HG02840 (cell line): ENCODE data around the gene TMEM151B.
"Not testable (repeated sequence)": the region's sequence is repeated elsewhere in the genome, so short reads cannot be mapped to it uniquely, and the experiment has no call there.

Source experiments
- ATAC-seq: cut with Tn5 transposase; IDR thresholded peaks from one replicate; pipeline ENCODE4 v1.9.1; 2021; ENCODE audit warnings: mild to moderate bottlenecking, moderate library complexity, moderate number of reproducible peaks; ENCODE audit not compliant: unreplicated experiment, low FRiP score

Gene TMEM151B

GRCh38 chr6:44327096-44327495 is 56.8 kb downstream of the TMEM151B start:
- ATAC-seq: no peak

DNA sequence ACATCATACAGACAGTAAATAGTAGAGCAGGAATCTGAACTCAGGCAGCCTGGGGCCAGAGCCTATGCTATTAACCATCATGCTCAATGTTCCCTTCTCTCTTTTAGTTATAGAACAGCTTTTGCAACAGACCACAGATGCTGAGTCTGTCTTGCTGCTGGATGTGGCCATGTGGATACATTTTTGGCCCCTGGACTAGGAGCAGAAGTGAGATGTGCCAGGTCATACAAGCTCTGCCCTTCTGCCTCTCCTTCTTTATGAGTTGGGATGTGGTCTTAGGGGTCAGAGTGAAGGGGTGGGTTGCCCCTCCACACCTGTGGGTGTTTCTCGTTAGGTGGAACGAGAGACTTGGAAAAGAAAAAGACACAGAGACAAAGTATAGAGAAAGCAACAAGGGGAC is 57.5 kb downstream of the TMEM151B start:
- ATAC-seq: no peak

DNA sequence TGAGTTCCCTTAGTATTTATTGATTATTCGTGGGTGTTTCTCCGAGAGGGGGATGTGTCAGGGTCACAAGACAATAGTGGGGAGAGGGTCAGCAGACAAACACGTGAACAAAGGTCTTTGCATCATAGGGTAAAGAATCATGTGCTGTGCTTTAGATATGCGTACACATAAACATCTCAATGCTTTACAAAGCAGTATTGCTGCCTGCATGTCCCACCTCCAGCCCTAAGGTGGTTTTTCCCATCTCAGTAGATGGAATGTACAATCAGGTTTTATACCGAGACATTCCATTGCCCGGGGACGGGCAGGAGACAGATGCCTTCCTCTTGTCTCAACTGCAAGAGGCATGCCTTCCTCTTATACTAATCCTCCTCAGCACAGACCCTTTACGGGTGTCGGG is 58.0 kb downstream of the TMEM151B start:
- not testable (repeated sequence) for ATAC-seq

DNA sequence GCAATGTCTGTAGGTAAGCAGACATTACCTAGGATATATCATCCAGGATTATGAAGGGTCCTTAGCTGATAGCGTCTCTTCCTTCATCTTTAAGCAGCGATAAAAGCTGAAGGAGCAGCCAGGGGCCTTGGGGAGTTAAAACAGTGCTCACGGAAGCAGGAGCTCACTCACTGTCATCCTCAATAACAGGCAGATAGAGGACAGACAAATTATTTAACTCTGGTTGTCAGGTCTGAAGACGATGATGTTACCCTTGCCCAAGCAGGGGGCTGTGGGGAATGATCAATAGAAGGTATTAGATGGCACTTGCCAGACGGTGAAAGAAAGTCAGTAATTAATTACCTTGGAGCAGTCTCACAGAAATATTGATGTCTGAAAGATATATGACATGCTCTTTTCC is 59.6 kb downstream of the TMEM151B start:
- ATAC-seq: no peak

GRCh38 chr6:44332585-44332984 is 62.3 kb downstream of the TMEM151B start:
- no peak for ATAC-seq

- ATAC-seq: no peak
Observed at GRCh38 chr6:44333273-44333919, 63.1 kb downstream of the TMEM151B start.

DNA sequence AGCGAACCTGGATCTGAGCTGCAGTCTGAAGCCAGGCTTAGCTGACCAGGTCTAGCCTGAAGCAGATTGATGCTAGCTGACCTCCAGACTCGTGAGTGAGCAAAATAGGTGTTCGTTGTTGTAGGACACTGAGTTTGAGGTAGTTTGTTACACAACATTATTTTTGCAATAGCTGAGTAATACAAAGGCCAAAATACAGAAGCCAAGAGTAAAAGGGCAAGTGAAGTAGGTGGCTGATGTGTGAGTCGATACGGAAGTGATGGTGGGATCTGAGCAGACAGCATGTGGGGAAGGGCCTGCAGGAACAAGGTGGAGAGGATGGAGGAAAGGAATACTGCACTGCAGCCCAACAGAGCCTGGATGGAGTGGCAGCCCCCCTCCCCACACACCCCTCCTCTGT is 63.7 kb downstream of the TMEM151B start:
- no peak for ATAC-seq

- ATAC-seq: no peak
Observed at GRCh38 chr6:44335631-44336030, 65.4 kb downstream of the TMEM151B start.

DNA sequence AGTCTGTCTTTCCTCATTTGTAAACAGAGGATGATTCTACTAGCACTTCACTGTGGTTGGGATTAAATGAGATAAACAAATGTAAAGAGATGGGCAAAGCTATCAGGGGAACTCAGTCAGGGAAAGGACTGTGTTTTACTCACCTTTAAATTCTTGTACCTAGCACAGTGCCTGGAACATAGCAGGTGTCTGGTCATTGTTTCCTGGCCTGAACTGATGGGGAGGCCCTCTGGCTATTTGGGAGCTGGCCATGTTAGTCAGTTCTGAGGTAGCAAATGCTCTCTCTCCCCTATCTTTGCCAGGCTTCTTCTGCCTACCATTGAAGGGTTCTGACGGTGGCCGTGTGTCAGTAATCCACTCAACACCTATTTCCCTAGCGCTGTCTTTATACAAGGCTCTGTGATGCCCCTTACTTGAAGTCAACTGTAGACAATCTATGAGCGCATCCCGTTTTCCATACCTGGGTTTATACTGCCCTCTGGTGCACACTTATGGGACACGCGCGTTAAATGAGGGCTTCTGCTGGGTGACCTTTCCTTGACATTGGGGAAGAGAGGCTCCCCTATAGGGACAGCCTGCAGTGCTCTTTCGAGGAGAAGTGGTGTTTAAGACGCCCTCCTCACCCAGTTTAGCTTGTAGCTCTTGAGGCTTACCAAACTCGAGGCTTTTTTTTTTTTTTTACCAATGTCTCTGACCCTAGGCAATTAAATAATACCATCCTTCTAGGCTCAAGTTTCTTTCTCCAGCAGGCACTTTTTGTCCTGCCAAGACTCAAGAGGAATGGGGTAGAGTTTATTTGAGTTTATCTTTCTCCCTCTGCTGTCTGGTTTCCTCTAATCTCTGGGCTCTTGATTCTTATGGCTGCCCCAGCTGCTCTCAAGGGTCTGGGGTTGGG is 68.2 kb downstream of the TMEM151B start:
- no peak for ATAC-seq

DNA sequence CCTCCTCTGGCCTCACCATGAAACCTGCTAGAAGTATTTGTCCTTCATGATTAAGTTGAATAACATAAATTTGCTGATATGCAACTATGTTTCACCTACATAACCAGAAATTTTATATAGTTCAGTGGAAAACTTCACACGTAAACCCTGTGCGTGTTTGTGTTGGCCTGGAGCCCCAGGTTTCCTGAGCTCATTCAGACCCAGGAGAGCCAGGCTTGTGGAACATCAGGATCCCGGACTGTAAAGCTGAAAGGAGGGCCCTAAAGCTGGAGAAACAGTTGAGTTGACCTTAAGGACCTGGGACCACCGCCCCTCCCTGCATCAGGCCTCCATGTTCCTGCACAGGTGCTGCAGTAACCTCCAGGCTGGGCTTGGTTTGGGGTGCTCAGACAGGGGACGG is 69.1 kb downstream of the TMEM151B start:
- ATAC-seq: no peak

DNA sequence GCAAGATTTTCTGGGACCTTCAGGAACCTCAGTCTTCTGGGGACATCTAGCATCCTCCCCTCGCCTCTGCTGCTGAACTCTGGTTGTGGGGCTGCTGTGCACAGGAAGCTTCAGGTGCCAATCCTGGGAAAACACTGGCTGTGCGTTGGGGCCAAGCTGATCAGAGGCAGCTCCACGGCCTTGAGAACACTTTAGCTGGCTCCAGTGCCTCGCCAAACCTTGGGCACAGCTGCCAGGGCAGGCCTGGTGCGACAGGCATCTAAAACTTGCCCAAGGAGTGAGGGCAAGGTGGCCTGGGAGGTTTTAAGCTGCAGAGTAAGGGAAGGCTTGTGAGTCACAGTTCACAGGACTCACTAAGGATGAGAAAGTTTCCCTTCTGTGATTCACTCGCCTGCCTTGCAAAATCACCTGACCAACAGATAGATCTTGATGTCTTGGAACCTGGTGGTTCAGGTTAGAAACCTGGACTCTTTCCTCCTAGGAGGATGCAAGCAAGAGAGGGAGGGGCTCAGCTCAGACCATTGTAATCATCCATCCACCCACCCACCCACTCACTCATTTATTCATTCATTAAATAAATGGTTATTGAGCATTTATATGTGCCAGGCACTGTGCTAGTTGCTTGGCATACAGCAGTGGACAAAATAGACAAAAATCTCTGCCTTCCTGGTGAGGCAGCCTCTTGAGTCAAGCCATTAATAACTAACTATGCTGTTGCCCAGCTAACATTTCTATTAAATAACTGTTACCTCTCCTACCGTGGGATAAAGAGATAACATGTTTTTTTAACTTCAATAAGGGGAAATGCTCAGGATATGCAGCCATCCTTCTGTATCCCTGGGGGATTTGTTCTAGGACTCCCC is 69.7 kb downstream of the TMEM151B start:
- no peak for ATAC-seq

DNA sequence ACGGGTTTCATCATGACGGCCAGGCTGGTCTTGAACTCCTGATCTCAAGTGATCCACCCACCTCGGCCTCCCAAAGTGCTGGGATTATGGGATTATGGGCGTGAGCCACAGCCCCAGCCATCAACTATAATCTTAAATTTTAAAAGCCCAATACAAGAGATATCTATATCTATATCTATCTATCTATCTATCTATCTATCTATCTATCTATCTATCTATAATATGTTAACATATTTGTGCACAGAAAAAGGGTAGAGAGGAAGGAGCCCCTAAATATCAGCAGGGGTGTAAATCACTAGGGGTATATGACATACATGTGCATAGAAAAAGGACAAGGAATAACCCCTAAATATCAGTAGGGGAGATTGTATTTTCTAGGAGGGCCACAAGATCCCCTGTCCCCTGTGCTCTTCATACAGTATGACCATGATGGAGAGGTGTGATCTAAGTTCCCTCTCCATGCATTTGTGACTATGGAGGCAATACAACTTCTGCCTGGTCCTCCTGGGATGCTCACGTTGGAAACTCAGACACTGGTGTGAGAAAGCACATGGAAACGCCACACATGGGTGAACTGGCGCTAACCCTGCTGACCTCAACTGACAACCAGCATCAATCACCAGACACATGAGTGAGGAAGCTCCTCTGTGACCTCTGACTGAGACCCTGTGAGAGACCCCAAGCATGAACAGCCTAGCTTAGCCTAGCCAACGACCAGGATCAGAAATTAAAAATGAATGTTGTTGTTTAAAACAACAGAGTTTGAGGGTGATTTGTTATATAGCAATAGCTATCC is 71.0 kb downstream of the TMEM151B start:
- ATAC-seq: no peak

DNA sequence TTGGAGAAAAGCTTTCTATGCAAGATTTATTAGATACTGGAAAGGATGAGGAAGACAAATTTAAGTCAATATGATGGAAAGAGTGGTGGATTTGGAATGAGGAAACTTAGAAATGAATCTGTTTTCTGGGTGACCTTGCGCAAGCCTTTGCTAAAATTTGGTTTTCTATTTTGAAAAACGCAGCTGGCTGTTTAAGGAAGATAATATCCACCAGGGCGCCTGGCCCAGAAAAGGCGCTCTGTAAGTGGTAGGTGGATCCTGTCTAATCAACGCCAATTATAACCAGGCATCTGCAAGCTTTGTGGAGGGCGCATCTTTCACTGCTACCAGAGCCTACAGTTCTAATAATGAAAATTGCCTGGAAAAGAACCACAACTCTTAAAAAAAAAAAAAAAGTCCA is 71.8 kb downstream of the TMEM151B start:
- no peak for ATAC-seq

DNA sequence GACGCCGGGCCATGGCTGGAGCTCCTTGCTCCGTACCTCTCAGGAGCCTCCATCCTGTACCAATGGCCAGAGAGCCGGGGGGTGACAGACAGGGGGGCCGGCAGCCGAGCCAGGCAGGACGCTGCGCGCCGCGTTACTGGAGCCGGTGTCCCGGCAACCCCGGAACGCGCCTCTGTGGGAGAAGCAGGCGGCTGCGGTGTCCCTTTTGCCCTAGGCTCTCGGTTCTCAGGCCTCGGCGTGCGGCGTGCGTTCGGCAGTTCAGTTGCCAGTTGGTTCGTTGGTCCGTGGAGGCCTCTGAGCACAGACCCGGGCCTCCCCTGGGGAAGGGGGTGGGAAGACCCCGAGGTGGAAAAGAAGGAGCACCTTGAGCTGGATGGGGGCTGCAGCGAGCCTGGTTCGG is 72.2 kb downstream of the TMEM151B start, which contains the start of gene SPATS1:
Gene SPATS1, plus strand, starts transcription at position 162 of the 400 bp plus-strand sequence. CDS start 446 bp downstream, outside the sequence.
- ATAC-seq: no peak

GRCh38 chr6:44346818-44347217 is 76.6 kb downstream of the TMEM151B start:
- not testable (repeated sequence) for ATAC-seq

- no peak for ATAC-seq
Observed at GRCh38 chr6:44349904-44350649, 79.8 kb downstream of the TMEM151B start.

DNA sequence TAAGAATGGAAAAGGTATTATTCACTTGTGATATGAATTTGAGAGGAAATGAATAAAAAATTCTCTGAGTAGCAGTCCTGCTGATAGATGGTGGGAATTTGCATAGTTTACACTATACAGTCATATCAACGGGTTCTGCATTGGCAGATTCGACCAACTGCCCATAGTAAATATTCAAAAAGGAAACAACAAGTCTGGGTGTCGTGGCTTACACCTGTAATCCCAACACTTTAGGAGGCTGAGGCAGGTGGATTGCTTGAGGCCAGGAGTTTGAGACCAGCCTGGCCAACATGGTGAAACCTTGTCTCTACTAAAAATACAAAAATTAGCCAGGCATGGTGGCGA is 80.4 kb downstream of the TMEM151B start:
- not testable (repeated sequence) for ATAC-seq

DNA sequence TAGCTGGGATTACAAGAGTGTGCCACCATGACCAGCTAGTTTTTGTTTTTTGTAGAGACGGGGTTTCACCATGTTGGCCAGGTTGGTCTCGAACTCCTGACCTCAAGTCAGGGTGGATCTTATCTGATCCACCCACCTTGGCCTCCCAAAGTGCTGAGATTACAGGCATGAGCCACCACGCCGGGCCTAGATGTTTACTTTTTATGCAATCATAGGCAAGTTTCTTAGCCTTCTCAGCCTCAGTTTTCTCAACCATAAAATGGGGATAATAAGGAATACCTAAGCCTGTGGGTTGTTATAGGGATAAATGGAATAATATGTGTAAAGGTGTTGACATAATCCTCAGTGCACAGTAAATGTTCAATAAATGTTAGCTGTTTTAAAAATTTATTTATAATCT is 82.0 kb downstream of the TMEM151B start:
- no peak for ATAC-seq

GRCh38 chr6:44353336-44353735 is 83.1 kb downstream of the TMEM151B start:
- ATAC-seq: no peak
